Measurements from ENCODE around the gene ARHGDIA. TPM values are rescaled to one million over a fixed set of nuclear protein-coding genes. Genes with fewer than 3 reads are reported as not detected.

The ARHGDIA gene
- total RNA-seq, 1 donor from 2014 or later, result 314 TPM

- Histone ChIP-seq H3K4me3 (peak overlapping the region; percentile 83 to 95), H3K4me1 (peaks cover 18 to 32% of the 10 kb centered on the region in 2 donors), H3K36me3 (peaks cover 22 to 41% of the 10 kb centered on the region in 2 donors), H3K9me3 (no peaks in the 10 kb centered on the region), H3K27me3 (no peaks in the 10 kb centered on the region), H3K27ac (peak overlapping the region; percentile 96 to 99)
- TF ChIP-seq, protein P1, sequence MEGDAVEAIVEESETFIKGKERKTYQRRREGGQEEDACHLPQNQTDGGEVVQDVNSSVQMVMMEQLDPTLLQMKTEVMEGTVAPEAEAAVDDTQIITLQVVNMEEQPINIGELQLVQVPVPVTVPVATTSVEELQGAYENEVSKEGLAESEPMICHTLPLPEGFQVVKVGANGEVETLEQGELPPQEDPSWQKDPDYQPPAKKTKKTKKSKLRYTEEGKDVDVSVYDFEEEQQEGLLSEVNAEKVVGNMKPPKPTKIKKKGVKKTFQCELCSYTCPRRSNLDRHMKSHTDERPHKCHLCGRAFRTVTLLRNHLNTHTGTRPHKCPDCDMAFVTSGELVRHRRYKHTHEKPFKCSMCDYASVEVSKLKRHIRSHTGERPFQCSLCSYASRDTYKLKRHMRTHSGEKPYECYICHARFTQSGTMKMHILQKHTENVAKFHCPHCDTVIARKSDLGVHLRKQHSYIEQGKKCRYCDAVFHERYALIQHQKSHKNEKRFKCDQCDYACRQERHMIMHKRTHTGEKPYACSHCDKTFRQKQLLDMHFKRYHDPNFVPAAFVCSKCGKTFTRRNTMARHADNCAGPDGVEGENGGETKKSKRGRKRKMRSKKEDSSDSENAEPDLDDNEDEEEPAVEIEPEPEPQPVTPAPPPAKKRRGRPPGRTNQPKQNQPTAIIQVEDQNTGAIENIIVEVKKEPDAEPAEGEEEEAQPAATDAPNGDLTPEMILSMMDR (IDR thresholded peaks at IDR 0.05), result peak; percentile 83 to 91 (median 85)
- DNase-seq (ENCODE audit: low spot score in 2 of 2), result no peak
- intact Hi-C loops (cut with DNase I), result loop anchor here (2.0 to 10.0 kb wide), 5 partner anchors 21 to 355 kb away; partner anchors contain the start of genes ACTG1, ALYREF, ANAPC11 and CENPX
Measured at GRCh38 chr17:81869221-81870130, 1.7 kb downstream of the ARHGDIA start.

- Histone ChIP-seq H3K36me3 (peaks cover 22 to 45% of the 10 kb centered on the region in 2 donors), H3K9me3 (no peaks in the 10 kb centered on the region), H3K4me1 (peaks cover 18 to 32% of the 10 kb centered on the region in 2 donors), H3K27me3 (no peaks in the 10 kb centered on the region), H3K4me3 (peak overlapping the region in 1 of 2 donors; percentile 83), H3K27ac (peak overlapping the region; percentile 96 to 99)
- DNase-seq (ENCODE audit: low spot score in 2 of 2), result peak in 1 of 2 donors; percentile 76
- intact Hi-C loops (cut with DNase I), result loop anchor here (10.0 kb wide), 1 partner anchor 354 kb away; the partner anchor contains the start of gene ACTG1
- TF ChIP-seq, protein P1 (IDR thresholded peaks at IDR 0.05), result no peak
Measured at GRCh38 chr17:81868674-81869220, 2.4 kb downstream of the ARHGDIA start.

- H3K9me3 ChIP-seq, result no peaks in the 10 kb centered on the region
- intact Hi-C loops (cut with DNase I), result loop anchor here (10.0 kb wide), 1 partner anchor 353 kb away; the partner anchor contains the start of gene ACTG1
- peak overlapping the region in 1 of 2 donors; percentile 83 for H3K4me3 ChIP-seq
- TF ChIP-seq, protein P1 (IDR thresholded peaks at IDR 0.05), result no peak
- peaks cover 22 to 45% of the 10 kb centered on the region in 2 donors for H3K36me3 ChIP-seq
- peak overlapping the region; percentile 96 to 99 for H3K27ac ChIP-seq
- DNase-seq (ENCODE audit: low spot score in 2 of 2), result no peak
- peaks cover 18 to 32% of the 10 kb centered on the region in 2 donors for H3K4me1 ChIP-seq
- H3K27me3 ChIP-seq, result no peaks in the 10 kb centered on the region
Measured at GRCh38 chr17:81867991-81868673, 3.0 kb downstream of the ARHGDIA start.

DNA sequence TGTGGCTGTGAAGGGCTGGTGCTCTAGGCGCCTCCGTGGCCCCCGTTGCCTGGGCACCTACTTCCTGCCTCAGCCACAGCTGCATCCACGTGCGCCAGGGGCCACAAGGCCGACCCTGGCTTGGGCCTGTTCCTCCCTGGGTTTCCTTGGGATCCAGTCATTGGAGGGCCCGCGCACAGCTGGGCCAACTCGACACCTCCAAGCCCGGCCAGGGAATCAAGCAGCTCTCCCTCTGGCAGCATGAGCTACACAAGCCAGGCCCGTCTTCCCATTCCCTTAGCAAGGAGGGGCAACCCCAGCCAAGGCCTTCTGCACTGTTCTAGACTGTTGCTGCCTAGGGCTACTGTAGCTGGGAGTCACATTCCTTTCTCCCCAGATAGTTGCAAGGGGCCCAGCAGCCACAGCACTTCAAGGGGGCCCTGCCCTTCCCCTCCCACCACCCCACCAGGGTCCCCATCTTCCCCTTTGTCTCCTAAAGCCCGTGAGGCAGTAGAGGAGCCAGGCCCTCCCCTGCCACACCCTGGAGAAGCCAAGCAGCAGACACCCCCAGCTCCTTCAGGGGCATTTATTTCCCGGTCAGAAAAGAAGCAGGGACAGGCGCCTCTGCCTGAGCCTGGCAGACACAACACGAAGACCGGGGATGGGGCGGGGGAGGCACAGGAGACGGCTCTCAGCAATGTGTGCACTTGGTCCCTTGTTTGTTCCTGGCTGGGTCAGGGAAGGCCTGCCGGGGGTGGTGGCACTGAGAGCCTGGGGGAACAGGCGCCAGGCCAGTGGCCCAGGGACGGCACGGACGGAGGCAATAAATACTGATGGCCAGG is 3.8 kb downstream of the ARHGDIA start:
- H3K4me1 ChIP-seq, result peaks cover 18 to 30% of the 10 kb centered on the region in 2 donors
- peaks cover 22 to 45% of the 10 kb centered on the region in 2 donors for H3K36me3 ChIP-seq
- peak overlapping the region; percentile 96 to 99 for H3K27ac ChIP-seq
- no peak for DNase-seq (ENCODE audit: low spot score in 2 of 2)
- H3K27me3 ChIP-seq, result no peaks in the 10 kb centered on the region
- TF ChIP-seq, protein P1 (IDR thresholded peaks at IDR 0.05), result no peak
- H3K4me3 ChIP-seq, result no peak overlapping the region
- intact Hi-C loops (cut with DNase I), result loop anchor here (10.0 kb wide), 1 partner anchor 353 kb away; the partner anchor contains the start of gene ACTG1
- H3K9me3 ChIP-seq, result no peaks in the 10 kb centered on the region

Measured in ascending aorta (tissue), 2 donors.